ENCODE measurements around the gene USP32. TPM values are rescaled to one million over a fixed set of nuclear protein-coding genes. Genes with fewer than 3 reads are reported as not detected.
"Not testable (repeated sequence)": the region's sequence is repeated elsewhere in the genome, so short reads cannot be mapped to it uniquely, and the experiment has no call there.

USP32 gene
- total and polyA plus RNA-seq, 2 of the 8 experiments (the other 6 are each of a cell fraction or from before 2014, with no cell fraction given), result 29.6 to 112 TPM

GRCh38 chr17:60227276-60227675 lies 164.7 kb downstream of the USP32 start:
- H4K91ac ChIP-seq (replicated peaks; ENCODE audit: insufficient read length, low read length); FAIRE-seq; H3K79me2 ChIP-seq (ENCODE audit: control insufficient read depth in 1 of 2, insufficient read depth in 2 of 2, low read length in 2 of 2); H2AFZ ChIP-seq (ENCODE audit: low read length); H3K56ac ChIP-seq (replicated peaks; ENCODE audit: insufficient read length, low read depth, low read length); H4K5ac ChIP-seq (ENCODE audit: insufficient read length, low read depth, low read length); H3K18ac ChIP-seq (ENCODE audit: extremely low read depth, low read length); H3K23me2 ChIP-seq (ENCODE audit: low read depth, low read length); H3K9me3 ChIP-seq (ENCODE audit: insufficient read depth in 2 of 2, low read depth in 1 of 2, low read length in 1 of 2); H2BK5ac ChIP-seq (ENCODE audit: low read depth, low read length); H4K20me1 ChIP-seq (replicated peaks in 1 of 2; ENCODE audit: control insufficient read depth in 1 of 2, insufficient read depth in 2 of 2, low read length in 2 of 2); H3K27me3 ChIP-seq (replicated peaks in 1 of 4; ENCODE audit: control insufficient read depth in 3 of 4, extremely low read depth in 1 of 4, insufficient read depth in 3 of 4, low read length in 3 of 4); POLR2A ChIA-PET (ENCODE audit: partially characterized antibody); H3K4me1 ChIP-seq (replicated peaks in 1 of 4; ENCODE audit: control insufficient read depth in 3 of 4, insufficient read depth in 4 of 4, low read length in 3 of 4); H2BK20ac ChIP-seq (ENCODE audit: low read length); DNase-seq (ENCODE audit: low read depth in 1 of 2, low spot score in 2 of 2); H4K8ac ChIP-seq (ENCODE audit: extremely low read depth, insufficient read depth, low read length); H3K4me2 ChIP-seq (ENCODE audit: insufficient read depth in 1 of 2, low read depth in 2 of 2, low read length in 2 of 2); H3K4ac ChIP-seq (replicated peaks; ENCODE audit: insufficient read length, low read depth, low read length); H3K79me1 ChIP-seq (ENCODE audit: low read depth, low read length); H3K27ac ChIP-seq (ENCODE audit: low read depth, low read length); H2BK15ac ChIP-seq (ENCODE audit: low read length); H2BK120ac ChIP-seq (replicated peaks; ENCODE audit: low read depth, low read length); H3K4me3 ChIP-seq (ENCODE audit: extremely low read depth in 1 of 4, insufficient read depth in 2 of 4, low read depth in 3 of 4, low read length in 4 of 4); H3K23ac ChIP-seq (ENCODE audit: insufficient read length); H3K9ac ChIP-seq (replicated peaks in 1 of 4; ENCODE audit: extremely low read depth in 1 of 4, low read depth in 3 of 4, low read length in 3 of 4); H2BK12ac ChIP-seq (ENCODE audit: low read depth, low read length); H2AK5ac ChIP-seq (ENCODE audit: low read depth, low read length); H3K14ac ChIP-seq (ENCODE audit: insufficient read length): not testable (repeated sequence)
- CTCF ChIA-PET (ENCODE audit: partially characterized antibody), result interaction anchor here (0.6 to 2.8 kb wide), 2 partner anchors 14 to 202 kb away, joined by 3 to 8 read pairs; no protein-coding TSS in a partner anchor
- peaks cover 0 to 40% (median 16%) of the 10 kb centered on the region in 4 experiments for H3K36me3 ChIP-seq (ENCODE audit: control insufficient read depth in 2 of 4, insufficient read depth in 4 of 4, low read length in 3 of 4)
- 83% methylated on average over 7 of the region's 8 CpGs; no CpG with 5 or more reads in 1 of the 2 experiments for WGBS, 2 experiments (ENCODE audit: extremely low coverage in 1 of 2, insufficient coverage in 1 of 2, insufficient read length in 1 of 2, insufficient replicate concordance in 2 of 2, low coverage in 1 of 2, low lambda C conversion rate in 2 of 2, missing lambda C conversion rate in 1 of 2)
